Measurements from ENCODE around the gene INHA. TPM values are rescaled to one million over a fixed set of nuclear protein-coding genes. Genes with fewer than 3 reads are reported as not detected.

The INHA gene
- total RNA-seq, 1 donor from 2014 or later, result not detected

DNA sequence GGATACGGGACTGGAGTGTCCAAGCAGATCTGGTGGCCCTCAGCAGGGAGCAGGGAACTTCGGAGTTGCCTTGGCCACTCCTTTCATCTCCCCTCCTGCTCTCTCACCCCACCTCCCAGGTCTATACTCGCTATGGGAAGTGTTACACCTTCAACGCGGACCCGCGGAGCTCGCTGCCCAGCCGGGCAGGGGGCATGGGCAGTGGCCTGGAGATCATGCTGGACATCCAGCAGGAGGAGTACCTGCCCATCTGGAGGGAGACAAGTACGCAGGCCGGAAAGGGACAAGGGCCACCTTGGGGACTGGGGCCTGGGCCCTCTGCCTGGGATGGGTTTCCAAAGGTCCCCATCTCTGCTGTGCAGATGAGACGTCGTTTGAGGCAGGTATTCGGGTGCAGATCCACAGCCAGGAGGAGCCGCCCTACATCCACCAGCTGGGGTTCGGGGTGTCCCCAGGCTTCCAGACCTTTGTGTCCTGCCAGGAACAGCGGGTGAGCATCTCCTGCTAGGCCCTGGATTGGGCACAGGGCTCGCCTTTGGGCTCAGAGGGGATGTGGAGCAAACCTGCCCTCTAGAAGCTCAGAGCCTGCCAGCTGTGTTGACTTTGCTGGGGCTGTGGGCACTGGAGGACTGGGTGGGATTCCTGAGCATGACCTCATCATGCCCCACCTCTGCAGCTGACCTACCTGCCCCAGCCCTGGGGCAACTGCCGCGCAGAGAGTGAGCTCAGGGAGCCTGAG, 40.3 kb upstream of the INHA start:
- H3K4me3 Mint-ChIP-seq (ENCODE audit: unreplicated experiment), result no peak overlapping the region
- no peak overlapping the region for H3K27ac Mint-ChIP-seq (ENCODE audit: unreplicated experiment)
- peaks cover 7% of the 10 kb centered on the region for H3K9me3 Mint-ChIP-seq (ENCODE audit: unreplicated experiment)
- peaks cover 14% of the 10 kb centered on the region for H3K27me3 Mint-ChIP-seq (ENCODE audit: unreplicated experiment)
- DNase-seq, result no peak
- TF ChIP-seq, protein P1, sequence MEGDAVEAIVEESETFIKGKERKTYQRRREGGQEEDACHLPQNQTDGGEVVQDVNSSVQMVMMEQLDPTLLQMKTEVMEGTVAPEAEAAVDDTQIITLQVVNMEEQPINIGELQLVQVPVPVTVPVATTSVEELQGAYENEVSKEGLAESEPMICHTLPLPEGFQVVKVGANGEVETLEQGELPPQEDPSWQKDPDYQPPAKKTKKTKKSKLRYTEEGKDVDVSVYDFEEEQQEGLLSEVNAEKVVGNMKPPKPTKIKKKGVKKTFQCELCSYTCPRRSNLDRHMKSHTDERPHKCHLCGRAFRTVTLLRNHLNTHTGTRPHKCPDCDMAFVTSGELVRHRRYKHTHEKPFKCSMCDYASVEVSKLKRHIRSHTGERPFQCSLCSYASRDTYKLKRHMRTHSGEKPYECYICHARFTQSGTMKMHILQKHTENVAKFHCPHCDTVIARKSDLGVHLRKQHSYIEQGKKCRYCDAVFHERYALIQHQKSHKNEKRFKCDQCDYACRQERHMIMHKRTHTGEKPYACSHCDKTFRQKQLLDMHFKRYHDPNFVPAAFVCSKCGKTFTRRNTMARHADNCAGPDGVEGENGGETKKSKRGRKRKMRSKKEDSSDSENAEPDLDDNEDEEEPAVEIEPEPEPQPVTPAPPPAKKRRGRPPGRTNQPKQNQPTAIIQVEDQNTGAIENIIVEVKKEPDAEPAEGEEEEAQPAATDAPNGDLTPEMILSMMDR (IDR thresholded peaks at IDR 0.05; ENCODE audit: partially characterized antibody, unreplicated experiment), result no peak
- no peaks in the 10 kb centered on the region for H3K36me3 Mint-ChIP-seq (ENCODE audit: unreplicated experiment)
- H3K4me1 Mint-ChIP-seq (ENCODE audit: low read depth, unreplicated experiment), result peaks cover 15% of the 10 kb centered on the region

DNA sequence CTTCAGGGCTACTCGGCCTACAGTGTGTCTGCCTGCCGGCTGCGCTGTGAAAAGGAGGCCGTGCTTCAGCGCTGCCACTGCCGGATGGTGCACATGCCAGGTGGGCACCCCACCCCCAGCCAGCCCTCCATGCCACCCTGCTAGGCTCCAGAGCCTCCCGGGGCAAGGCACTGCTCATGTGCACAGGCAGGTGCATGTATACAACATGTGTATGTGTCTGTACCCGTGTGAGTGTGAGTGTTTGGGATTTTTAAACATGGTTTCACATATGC, 39.8 kb upstream of the INHA start:
- H3K27me3 Mint-ChIP-seq (ENCODE audit: unreplicated experiment), result peaks cover 14% of the 10 kb centered on the region
- DNase-seq, result no peak
- no peaks in the 10 kb centered on the region for H3K36me3 Mint-ChIP-seq (ENCODE audit: unreplicated experiment)
- H3K4me1 Mint-ChIP-seq (ENCODE audit: low read depth, unreplicated experiment), result peaks cover 15% of the 10 kb centered on the region
- no peak overlapping the region for H3K4me3 Mint-ChIP-seq (ENCODE audit: unreplicated experiment)
- TF ChIP-seq, protein P1 (IDR thresholded peaks at IDR 0.05; ENCODE audit: partially characterized antibody, unreplicated experiment), result no peak
- peaks cover 7% of the 10 kb centered on the region for H3K9me3 Mint-ChIP-seq (ENCODE audit: unreplicated experiment)
- no peak overlapping the region for H3K27ac Mint-ChIP-seq (ENCODE audit: unreplicated experiment)

DNA sequence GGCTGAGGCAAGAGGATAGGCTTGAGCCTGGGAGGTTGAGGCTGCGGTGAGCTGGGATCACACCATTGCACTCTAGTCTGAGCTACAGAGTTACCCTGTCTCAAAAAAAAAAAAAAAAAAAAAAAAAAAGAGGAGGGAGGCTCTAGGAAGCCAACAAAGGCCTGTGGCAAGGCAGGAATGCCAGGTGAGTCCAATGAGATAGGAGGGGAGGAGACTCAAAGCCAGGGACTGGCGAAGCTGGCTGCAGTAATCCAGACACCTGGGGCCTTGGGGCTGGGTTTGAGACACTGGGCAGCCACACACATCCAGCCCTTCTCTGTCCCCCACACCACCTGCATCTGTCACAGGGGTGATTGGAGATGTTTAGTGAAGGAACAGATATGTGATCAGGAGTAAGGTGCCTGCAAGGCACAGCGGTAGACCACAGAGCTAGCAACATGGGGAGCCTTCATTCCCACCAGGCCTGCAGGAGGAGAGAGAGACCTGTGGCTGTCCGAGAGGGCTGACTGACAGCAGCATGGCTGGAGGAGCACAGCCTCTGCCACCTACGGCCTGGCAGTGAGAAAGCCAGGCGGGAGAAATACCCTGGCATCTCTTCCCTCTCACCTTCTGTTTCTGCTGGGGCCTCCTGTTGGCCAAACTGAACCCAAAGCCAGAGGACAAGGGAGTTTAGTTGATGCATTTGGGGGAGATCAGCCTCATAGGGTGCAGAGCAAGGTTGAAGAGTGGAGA, 38.0 kb upstream of the INHA start:
- peaks cover 11% of the 10 kb centered on the region for H3K27me3 Mint-ChIP-seq (ENCODE audit: unreplicated experiment)
- TF ChIP-seq, protein P1 (IDR thresholded peaks at IDR 0.05; ENCODE audit: partially characterized antibody, unreplicated experiment), result no peak
- no peaks in the 10 kb centered on the region for H3K36me3 Mint-ChIP-seq (ENCODE audit: unreplicated experiment)
- H3K9me3 Mint-ChIP-seq (ENCODE audit: unreplicated experiment), result peaks cover 9% of the 10 kb centered on the region
- H3K4me1 Mint-ChIP-seq (ENCODE audit: low read depth, unreplicated experiment), result peaks cover 17% of the 10 kb centered on the region
- DNase-seq, result no peak
- no peak overlapping the region for H3K4me3 Mint-ChIP-seq (ENCODE audit: unreplicated experiment)
- no peak overlapping the region for H3K27ac Mint-ChIP-seq (ENCODE audit: unreplicated experiment)

DNA sequence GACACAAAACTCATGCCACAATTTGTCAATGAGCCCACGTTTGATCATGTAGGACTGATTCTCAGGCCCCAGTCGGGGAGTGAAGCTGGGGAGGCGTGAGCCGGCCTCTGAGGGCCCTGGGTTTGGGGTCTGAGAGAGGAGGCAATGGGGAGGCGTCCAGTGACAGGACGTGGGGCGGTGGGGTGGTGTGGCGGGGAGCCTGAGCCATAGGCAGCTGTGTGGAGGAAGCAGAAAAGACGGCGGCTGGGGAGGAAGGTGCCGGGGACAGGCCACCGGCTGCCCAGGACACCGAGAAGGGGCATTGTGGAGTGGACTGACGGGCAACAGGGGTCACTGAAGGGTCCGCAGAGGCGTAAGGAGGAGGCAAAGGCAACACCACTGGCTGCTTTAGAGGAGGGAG, 35.7 kb upstream of the INHA start:
- TF ChIP-seq, protein P1 (IDR thresholded peaks at IDR 0.05; ENCODE audit: partially characterized antibody, unreplicated experiment), result no peak
- Mint-ChIP-seq H3K9me3 (ENCODE audit: unreplicated experiment) (peaks cover 10% of the 10 kb centered on the region), H3K4me3 (ENCODE audit: unreplicated experiment) (no peak overlapping the region), H3K27ac (ENCODE audit: unreplicated experiment) (no peak overlapping the region), H3K27me3 (ENCODE audit: unreplicated experiment) (peaks cover 4% of the 10 kb centered on the region), H3K36me3 (ENCODE audit: unreplicated experiment) (no peaks in the 10 kb centered on the region), H3K4me1 (ENCODE audit: low read depth, unreplicated experiment) (peaks cover 25% of the 10 kb centered on the region)
- DNase-seq, result no peak

DNA sequence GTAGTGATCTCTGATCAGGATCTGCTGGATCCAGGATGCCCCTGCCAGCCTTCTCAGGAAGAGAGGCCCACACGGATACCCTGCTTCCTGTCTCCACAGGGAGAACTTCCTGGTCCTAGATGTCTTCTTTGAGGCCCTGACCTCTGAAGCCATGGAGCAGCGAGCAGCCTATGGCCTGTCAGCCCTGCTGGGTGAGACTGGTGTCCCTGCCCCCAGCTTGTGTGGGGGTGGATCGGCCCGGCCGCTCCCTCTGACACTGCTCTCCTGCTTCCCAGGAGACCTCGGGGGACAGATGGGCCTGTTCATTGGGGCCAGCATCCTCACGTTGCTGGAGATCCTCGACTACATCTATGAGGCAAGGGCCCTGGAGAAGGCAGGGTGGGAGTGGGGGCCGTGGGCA, 35.1 kb upstream of the INHA start:
- DNase-seq, result no peak
- TF ChIP-seq, protein P1 (IDR thresholded peaks at IDR 0.05; ENCODE audit: partially characterized antibody, unreplicated experiment), result no peak
- H3K4me3 Mint-ChIP-seq (ENCODE audit: unreplicated experiment), result no peak overlapping the region
- H3K4me1 Mint-ChIP-seq (ENCODE audit: low read depth, unreplicated experiment), result peaks cover 25% of the 10 kb centered on the region
- peaks cover 2% of the 10 kb centered on the region for H3K27me3 Mint-ChIP-seq (ENCODE audit: unreplicated experiment)
- peaks cover 10% of the 10 kb centered on the region for H3K9me3 Mint-ChIP-seq (ENCODE audit: unreplicated experiment)
- H3K27ac Mint-ChIP-seq (ENCODE audit: unreplicated experiment), result peak overlapping the region; percentile 64
- H3K36me3 Mint-ChIP-seq (ENCODE audit: unreplicated experiment), result no peaks in the 10 kb centered on the region

Measured in glutamatergic neuron (in vitro differentiated cells).